Omental fat pad (tissue), 4 donors: ENCODE measurements around the gene COG3. TPM values are rescaled to one million over a fixed set of nuclear protein-coding genes. Genes with fewer than 3 reads are reported as not detected.

Experiments
- ATAC-seq: fragments of 150-250 bp; one replicate; pipeline ENCODE4 v1.9.1; 2016; ENCODE audit warnings: mild to moderate bottlenecking, moderate library complexity; ENCODE audit not compliant: low FRiP score
- DNase-seq: peaks from one replicate; pipeline ENCODE4 v3.0.0-alpha.2; 2019; ENCODE audit warnings: low spot score
- total RNA-seq, 4 donors: library from RNA; depleted of rRNA; stranded (reverse); fragments of >200 nt; gene quantifications; one replicate each; pipeline ENCODE4 v1.1.0, GENCODE V29; 2016
- TF ChIP-seq, protein P1 (sequence below), 3 donors: fragments of 450-650 bp; IDR thresholded peaks; one replicate each; pipeline ENCODE4 v1.5.1; 2016 to 2017; ENCODE audit warnings: antibody characterized with exemption in 3 of 3, mild to moderate bottlenecking in 3 of 3, moderate library complexity in 2 of 3

The COG3 gene
- total RNA-seq, 4 donors from 2014 or later, result 23.3 to 34.7 (median 29.8) TPM

GRCh38 chr13:45454204-45454603, 10.5 kb upstream of the COG3 start:
- TF ChIP-seq, protein P1, sequence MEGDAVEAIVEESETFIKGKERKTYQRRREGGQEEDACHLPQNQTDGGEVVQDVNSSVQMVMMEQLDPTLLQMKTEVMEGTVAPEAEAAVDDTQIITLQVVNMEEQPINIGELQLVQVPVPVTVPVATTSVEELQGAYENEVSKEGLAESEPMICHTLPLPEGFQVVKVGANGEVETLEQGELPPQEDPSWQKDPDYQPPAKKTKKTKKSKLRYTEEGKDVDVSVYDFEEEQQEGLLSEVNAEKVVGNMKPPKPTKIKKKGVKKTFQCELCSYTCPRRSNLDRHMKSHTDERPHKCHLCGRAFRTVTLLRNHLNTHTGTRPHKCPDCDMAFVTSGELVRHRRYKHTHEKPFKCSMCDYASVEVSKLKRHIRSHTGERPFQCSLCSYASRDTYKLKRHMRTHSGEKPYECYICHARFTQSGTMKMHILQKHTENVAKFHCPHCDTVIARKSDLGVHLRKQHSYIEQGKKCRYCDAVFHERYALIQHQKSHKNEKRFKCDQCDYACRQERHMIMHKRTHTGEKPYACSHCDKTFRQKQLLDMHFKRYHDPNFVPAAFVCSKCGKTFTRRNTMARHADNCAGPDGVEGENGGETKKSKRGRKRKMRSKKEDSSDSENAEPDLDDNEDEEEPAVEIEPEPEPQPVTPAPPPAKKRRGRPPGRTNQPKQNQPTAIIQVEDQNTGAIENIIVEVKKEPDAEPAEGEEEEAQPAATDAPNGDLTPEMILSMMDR (IDR thresholded peaks at IDR 0.05), result no peak
- DNase-seq (no peak), ATAC-seq (no peak)

DNA sequence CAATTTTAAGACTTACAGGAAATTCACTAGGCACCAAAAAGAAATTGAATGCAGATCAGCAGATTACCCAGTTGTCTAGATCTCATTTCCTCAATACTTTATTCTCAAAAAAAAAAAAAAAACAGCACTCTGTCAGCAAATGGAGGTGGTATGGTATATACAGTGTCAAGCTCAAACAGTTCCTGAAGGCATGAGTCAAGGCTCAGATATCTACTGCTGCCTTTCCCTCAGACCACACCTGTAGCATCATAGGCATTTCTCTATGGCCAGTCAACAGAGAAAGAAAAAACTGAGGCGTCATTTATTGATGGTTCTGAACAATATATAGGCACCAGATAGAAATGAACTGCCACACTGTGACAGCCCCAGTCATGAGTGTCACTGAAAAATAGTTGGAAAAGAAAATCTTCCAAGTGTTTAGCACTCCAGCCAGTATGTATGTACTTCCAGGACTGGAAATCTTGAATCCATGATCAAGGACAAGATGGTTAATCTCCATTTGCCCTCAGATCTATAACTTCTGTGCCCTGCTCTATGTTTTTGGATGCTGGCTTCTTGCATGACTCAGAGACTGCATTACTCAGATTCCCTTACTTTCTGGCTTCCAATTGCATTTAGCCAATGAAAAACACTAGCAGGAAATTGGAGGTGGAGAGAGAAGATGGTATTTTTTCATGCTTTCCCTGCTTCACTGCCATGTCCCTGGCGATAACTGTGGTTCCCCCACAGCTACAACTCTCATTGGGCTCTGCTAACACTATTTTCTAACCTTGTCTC, 8.4 kb upstream of the COG3 start:
- TF ChIP-seq, protein P1 (IDR thresholded peaks at IDR 0.05), result no peak
- ATAC-seq, result no peak

GRCh38 chr13:45464141-45464686, 525 bp upstream of the COG3 start:
- DNase-seq (no peak), ATAC-seq (no peak)
- TF ChIP-seq, protein P1 (IDR thresholded peaks at IDR 0.05), result peak in 1 of 3 donors; percentile 11

More for the DNA sequence above, 8.4 kb upstream of the COG3 start:
- no peak for DNase-seq

GRCh38 chr13:45466359-45466758, 1.6 kb downstream of the COG3 start:
- ATAC-seq (no peak), DNase-seq (no peak)
- TF ChIP-seq, protein P1 (IDR thresholded peaks at IDR 0.05), result no peak

GRCh38 chr13:45468635-45469034, 3.9 kb downstream of the COG3 start:
- TF ChIP-seq, protein P1 (IDR thresholded peaks at IDR 0.05), result no peak
- ATAC-seq, result no peak
- DNase-seq, result no peak

GRCh38 chr13:45472171-45472705, 7.5 kb downstream of the COG3 start:
- TF ChIP-seq, protein P1 (IDR thresholded peaks at IDR 0.05), result no peak
- no peak for DNase-seq
- ATAC-seq, result no peak
